IgD-negative memory B cell (primary cell): ENCODE measurements around the gene EPHA1. TPM values are rescaled to one million over a fixed set of nuclear protein-coding genes. Genes with fewer than 3 reads are reported as not detected.
"Not testable (repeated sequence)": the region's sequence is repeated elsewhere in the genome, so short reads cannot be mapped to it uniquely, and the experiment has no call there.

ENCODE experiments used
- H3K27ac Mint-ChIP-seq, 3 donors: one replicate each; pipeline ENCODE4 v1.8.0; 2020 to 2022; ENCODE audit warnings: mild to moderate bottlenecking in 3 of 3, mixed read lengths in 3 of 3, moderate library complexity in 1 of 3
- H3K27me3 Mint-ChIP-seq: one replicate; pipeline ENCODE4 v1.8.0; 2021; ENCODE audit warnings: mixed read lengths
- H3K36me3 Mint-ChIP-seq: one replicate; pipeline ENCODE4 v1.8.0; 2020; ENCODE audit warnings: mild to moderate bottlenecking, mixed read lengths
- H3K4me1 Mint-ChIP-seq, 3 donors: one replicate each; pipeline ENCODE4 v1.8.0; 2020 to 2022; ENCODE audit warnings: mixed read lengths in 3 of 3, mild to moderate bottlenecking in 1 of 3
- H3K4me3 Mint-ChIP-seq, 4 donors: one replicate each; pipeline ENCODE4 v1.8.0; 2020 to 2022; ENCODE audit warnings: mild to moderate bottlenecking in 4 of 4, mixed read lengths in 4 of 4, moderate library complexity in 3 of 4
- H3K9me3 Mint-ChIP-seq, 3 donors: one replicate each; pipeline ENCODE4 v1.8.0; 2020 to 2021; ENCODE audit warnings: mixed read lengths in 3 of 3, mild to moderate bottlenecking in 1 of 3
- polyA plus RNA-seq: library from polyadenylated mRNA; unstranded; fragments of 300-500 nt; fragmentation: Illumina TruSeq; gene quantifications from one replicate; pipeline ENCODE4 v1.2.3, GENCODE V29; 2021

Gene EPHA1
- polyA plus RNA-seq, 1 donor from 2014 or later: 0.80 TPM

- not testable (repeated sequence) for H3K4me1 Mint-ChIP-seq, H3K27me3 Mint-ChIP-seq, H3K27ac Mint-ChIP-seq, H3K4me3 Mint-ChIP-seq, H3K36me3 Mint-ChIP-seq, H3K9me3 Mint-ChIP-seq
Measured at GRCh38 chr7:143402233-143402632, 6.4 kb downstream of the EPHA1 start.

- Mint-ChIP-seq H3K36me3 (no peaks in the 10 kb centered on the region), H3K27ac (no peak overlapping the region), H3K27me3 (no peaks in the 10 kb centered on the region), H3K9me3 (no peaks in the 10 kb centered on the region), H3K4me1 (peaks cover 0 to 4% (median 0%) of the 10 kb centered on the region in 3 donors), H3K4me3 (no peak overlapping the region)
Measured at GRCh38 chr7:143401265-143401664, 7.4 kb downstream of the EPHA1 start.

- peaks cover 0 to 4% (median 0%) of the 10 kb centered on the region in 3 donors for H3K4me1 Mint-ChIP-seq
- H3K4me3 Mint-ChIP-seq: no peak overlapping the region
- peaks cover 0 to 1% (median 0%) of the 10 kb centered on the region in 3 donors for H3K9me3 Mint-ChIP-seq
- H3K36me3 Mint-ChIP-seq: no peaks in the 10 kb centered on the region
- H3K27me3 Mint-ChIP-seq: no peaks in the 10 kb centered on the region
- no peak overlapping the region for H3K27ac Mint-ChIP-seq
Measured at GRCh38 chr7:143399642-143400041, 9.0 kb downstream of the EPHA1 start.

GRCh38 chr7:143399151-143399550 lies 9.5 kb downstream of the EPHA1 start:
- Mint-ChIP-seq H3K4me1 (peaks cover 0 to 4% (median 0%) of the 10 kb centered on the region in 3 donors), H3K4me3 (no peak overlapping the region), H3K27ac (no peak overlapping the region), H3K9me3 (peaks cover 0 to 1% (median 0%) of the 10 kb centered on the region in 3 donors), H3K27me3 (no peaks in the 10 kb centered on the region), H3K36me3 (no peaks in the 10 kb centered on the region)

GRCh38 chr7:143398616-143399015 lies 10.0 kb downstream of the EPHA1 start:
- Mint-ChIP-seq H3K4me1 (peaks cover 0 to 4% (median 0%) of the 10 kb centered on the region in 3 donors), H3K36me3 (no peaks in the 10 kb centered on the region), H3K9me3 (peaks cover 0 to 1% (median 0%) of the 10 kb centered on the region in 3 donors), H3K4me3 (no peak overlapping the region), H3K27ac (no peak overlapping the region), H3K27me3 (no peaks in the 10 kb centered on the region)

GRCh38 chr7:143397710-143398530 lies 10.7 kb downstream of the EPHA1 start:
- Mint-ChIP-seq H3K4me3 (no peak overlapping the region), H3K9me3 (peaks cover 0 to 1% (median 0%) of the 10 kb centered on the region in 3 donors), H3K4me1 (peaks cover 0 to 2% (median 0%) of the 10 kb centered on the region in 3 donors), H3K27me3 (no peaks in the 10 kb centered on the region), H3K27ac (no peak overlapping the region), H3K36me3 (no peaks in the 10 kb centered on the region)

- peaks cover 0 to 1% (median 0%) of the 10 kb centered on the region in 3 donors for H3K9me3 Mint-ChIP-seq
- no peaks in the 10 kb centered on the region for H3K27me3 Mint-ChIP-seq
- H3K4me1 Mint-ChIP-seq: peaks cover 0 to 2% (median 0%) of the 10 kb centered on the region in 3 donors
- H3K36me3 Mint-ChIP-seq: no peaks in the 10 kb centered on the region
- H3K27ac Mint-ChIP-seq: no peak overlapping the region
- H3K4me3 Mint-ChIP-seq: no peak overlapping the region
Measured at GRCh38 chr7:143396625-143397556, 11.8 kb downstream of the EPHA1 start.

GRCh38 chr7:143396182-143396581 lies 12.5 kb downstream of the EPHA1 start:
- H3K4me3 Mint-ChIP-seq: no peak overlapping the region
- H3K27ac Mint-ChIP-seq: no peak overlapping the region
- peaks cover 0 to 2% (median 0%) of the 10 kb centered on the region in 3 donors for H3K4me1 Mint-ChIP-seq
- peaks cover 0 to 1% (median 0%) of the 10 kb centered on the region in 3 donors for H3K9me3 Mint-ChIP-seq
- H3K36me3 Mint-ChIP-seq: no peaks in the 10 kb centered on the region
- H3K27me3 Mint-ChIP-seq: no peaks in the 10 kb centered on the region

- Mint-ChIP-seq H3K36me3 (no peaks in the 10 kb centered on the region), H3K27ac (peak overlapping the region in 1 of 3 donors; percentile 77), H3K4me1 (peaks cover 0 to 2% (median 0%) of the 10 kb centered on the region in 3 donors), H3K4me3 (no peak overlapping the region), H3K9me3 (peaks cover 0 to 1% (median 0%) of the 10 kb centered on the region in 3 donors), H3K27me3 (no peaks in the 10 kb centered on the region)
Measured at GRCh38 chr7:143395187-143396149, 13.2 kb downstream of the EPHA1 start.

- no peak overlapping the region for H3K4me3 Mint-ChIP-seq
Measured at GRCh38 chr7:143394777-143395176, 13.9 kb downstream of the EPHA1 start.

GRCh38 chr7:143394068-143394467 lies 14.6 kb downstream of the EPHA1 start:
- Mint-ChIP-seq H3K27ac (no peak overlapping the region), H3K27me3 (no peaks in the 10 kb centered on the region), H3K4me3 (no peak overlapping the region), H3K4me1 (peaks cover 0 to 2% (median 0%) of the 10 kb centered on the region in 3 donors), H3K9me3 (peaks cover 0 to 1% (median 0%) of the 10 kb centered on the region in 3 donors), H3K36me3 (no peaks in the 10 kb centered on the region)

More at GRCh38 chr7:143394777-143395176, 13.9 kb downstream of the EPHA1 start:
- Mint-ChIP-seq H3K4me1 (peaks cover 0 to 2% (median 0%) of the 10 kb centered on the region in 3 donors), H3K27ac (peak overlapping the region in 1 of 3 donors; percentile 77), H3K9me3 (peaks cover 0 to 1% (median 0%) of the 10 kb centered on the region in 3 donors), H3K27me3 (no peaks in the 10 kb centered on the region), H3K36me3 (no peaks in the 10 kb centered on the region)

- Mint-ChIP-seq H3K9me3 (peaks cover 0 to 1% (median 0%) of the 10 kb centered on the region in 3 donors), H3K27me3 (no peaks in the 10 kb centered on the region), H3K27ac (no peak overlapping the region), H3K4me1 (peaks cover 0 to 2% (median 0%) of the 10 kb centered on the region in 3 donors), H3K4me3 (no peak overlapping the region), H3K36me3 (no peaks in the 10 kb centered on the region)
Measured at GRCh38 chr7:143393267-143394041, 15.2 kb downstream of the EPHA1 start.

- no peak overlapping the region for H3K4me3 Mint-ChIP-seq
- no peaks in the 10 kb centered on the region for H3K36me3 Mint-ChIP-seq
- H3K4me1 Mint-ChIP-seq: peaks cover 0 to 2% (median 0%) of the 10 kb centered on the region in 3 donors
- H3K27me3 Mint-ChIP-seq: no peaks in the 10 kb centered on the region
- H3K27ac Mint-ChIP-seq: no peak overlapping the region
- peaks cover 0 to 1% (median 0%) of the 10 kb centered on the region in 3 donors for H3K9me3 Mint-ChIP-seq
Measured at GRCh38 chr7:143392875-143393266, 15.8 kb downstream of the EPHA1 start.
